GM12878 (cell line): Measurements from ENCODE around the gene HERC6. TPM values are rescaled to one million over a fixed set of nuclear protein-coding genes. Genes with fewer than 3 reads are reported as not detected.

Experiments used
- ATAC-seq: fragments of 200-7000 bp; cut with Tn5 transposase; 3 replicates; pipeline ENCODE4 v1.9.1; 2020; ENCODE audit warnings: mild to moderate bottlenecking, moderate library complexity
- BruUV-seq: library from RNA; stranded (reverse); fragments of 400-500 nt; replicated peaks from 2 replicates; lab custom pipeline; 2021; lab: Mats Ljungman, UMichigan
- CTCF ChIA-PET: fragments of 300-600 bp; sonication (Branson Sonifier 250); formaldehyde crosslinking; extraction: SDS; loops from one replicate; lab custom pipeline; 2021; ENCODE audit warnings: inconsistent platforms; lab: Yijun Ruan, JAX
- POLR2A ChIA-PET: fragments of 350-600 bp; formaldehyde crosslinking; extraction: SDS; loops from one replicate; lab custom pipeline; 2021; ENCODE audit warnings: inconsistent platforms; lab: Charles Lee
- RAD21 ChIA-PET: fragments of 300-600 bp; sonication (Branson Sonifier 250); formaldehyde crosslinking; loops from one replicate; lab custom pipeline; 2023; ENCODE audit warnings: antibody characterized with exemption; ENCODE audit not compliant: unreplicated experiment; lab: Charles Lee
- SMC1A ChIA-PET: fragments of 300-600 bp; sonication (Branson Sonifier 250); formaldehyde crosslinking; loops from one replicate; lab custom pipeline; 2023; ENCODE audit not compliant: unreplicated experiment, uncharacterized antibody; lab: Charles Lee
- DNase-seq: peaks from one replicate; pipeline ENCODE4 v3.0.0-alpha.2; 2011; ENCODE audit warnings: low read depth, low spot score
- FAIRE-seq: peaks from 3 replicates; lab custom pipeline; 2011; peaks lifted over from hg19 to GRCh38; lab: Jason Lieb, UNC
- H2AFZ ChIP-seq: 2 replicates; pipeline ENCODE4 v1.6.0; 2011; ENCODE audit warnings: low read depth, low read length, control low read depth; ENCODE audit not compliant: control insufficient read depth
- H3K27ac ChIP-seq: 2 replicates; pipeline ENCODE4 v1.5.1; 2011; ENCODE audit warnings: control low read depth; ENCODE audit not compliant: control insufficient read depth, insufficient read depth
- H3K27me3 ChIP-seq, 2 experiments: replicated peaks in 1 of 2; 2 replicates each; pipeline versions ENCODE4 v1.6.0 to v1.6.1; 2011; ENCODE audit warnings: low read length in 1 of 2; ENCODE audit not compliant: control insufficient read depth in 2 of 2, insufficient read depth in 2 of 2
- H3K36me3 ChIP-seq, 2 experiments: 2 replicates each; pipeline ENCODE4 v1.5.1; 2011; ENCODE audit warnings: low read length in 1 of 2; ENCODE audit not compliant: control insufficient read depth in 2 of 2, insufficient read depth in 2 of 2
- H3K4me1 ChIP-seq: 2 replicates; pipeline ENCODE4 v1.6.1; 2011; ENCODE audit warnings: mild to moderate bottlenecking, low read length, moderate library complexity, mixed read lengths; ENCODE audit not compliant: control insufficient read depth, insufficient read depth
- H3K4me2 ChIP-seq: 2 replicates; pipeline ENCODE4 v1.6.0; 2011; ENCODE audit warnings: control low read depth; ENCODE audit not compliant: control insufficient read depth, insufficient read depth
- H3K4me3 ChIP-seq: fragments of 200-600 bp; sonication (generic); 2 replicates; pipeline ENCODE4 v1.5.1; 2016
- H3K79me2 ChIP-seq: 2 replicates; pipeline ENCODE4 v1.6.0; 2011; ENCODE audit warnings: low read length; ENCODE audit not compliant: control insufficient read depth, insufficient read depth
- H3K9ac ChIP-seq: 2 replicates; pipeline ENCODE4 v1.8.0; 2011; ENCODE audit warnings: low read length, control low read depth, mixed read lengths; ENCODE audit not compliant: control insufficient read depth, insufficient read depth
- H3K9me3 ChIP-seq: replicated peaks from 3 replicates; pipeline ENCODE4 v1.5.1; 2011; ENCODE audit warnings: mild to moderate bottlenecking, low read length; ENCODE audit not compliant: control insufficient read depth, insufficient read depth
- H4K20me1 ChIP-seq: 2 replicates; pipeline ENCODE4 v1.6.0; 2011; ENCODE audit not compliant: control insufficient read depth, insufficient read depth
- KDM1A ChIP-seq: fragments of 200-600 bp; sonication (generic); IDR thresholded peaks from 2 replicates; pipeline ENCODE4 v1.6.1; 2016; ENCODE audit warnings: borderline replicate concordance
- PAX8 ChIP-seq: fragments of 450-650 bp; IDR thresholded peaks from 2 replicates; pipeline ENCODE4 v1.6.1; 2017; ENCODE audit warnings: mild to moderate bottlenecking, moderate library complexity
- PBX3 ChIP-seq: IDR thresholded peaks from 2 replicates; pipeline ENCODE4 v1.6.1; 2011; ENCODE audit warnings: mild to moderate bottlenecking, low read depth, low read length, moderate library complexity; ENCODE audit not compliant: insufficient replicate concordance
- STAT3 ChIP-seq: IDR thresholded peaks from 2 replicates; pipeline ENCODE4 v1.6.1; 2011; ENCODE audit warnings: low read depth, low read length, improper control_type of control experiment
- TCF3 ChIP-seq: IDR thresholded peaks from 2 replicates; pipeline ENCODE4 v1.6.1; 2012; ENCODE audit warnings: low read depth, mild to moderate bottlenecking, low read length, borderline replicate concordance; ENCODE audit not compliant: insufficient read depth
- USF2 ChIP-seq: IDR thresholded peaks from 2 replicates; pipeline ENCODE4 v1.6.1; 2011; ENCODE audit warnings: low read depth, low read length, improper control_type of control experiment, borderline replicate concordance
- ZBTB40 ChIP-seq: fragments of 450-650 bp; IDR thresholded peaks from 2 replicates; pipeline ENCODE4 v1.6.1; 2016; ENCODE audit warnings: mild to moderate bottlenecking, moderate library complexity, borderline replicate concordance
- ZNF622 ChIP-seq: fragments of 450-650 bp; IDR thresholded peaks from 2 replicates; pipeline ENCODE4 v1.6.1; 2017; ENCODE audit warnings: mild to moderate bottlenecking, inconsistent platforms
- WGBS: methylation state at CpG from one replicate; pipeline ENCODE4 v1.1.6; 2016; ENCODE audit warnings: low lambda C conversion rate; ENCODE audit not compliant: insufficient replicate concordance, insufficient coverage; ENCODE audit errors: missing lambda C conversion rate; 5-methylcytosine and 5-hydroxymethylcytosine counted together
- in situ Hi-C: fragments of 300-500 bp; cut with MboI; formaldehyde crosslinking; loops from 9 replicates; pipeline ENCODE4 v1.14.3; 2018; ENCODE audit warnings: mixed read lengths
- intact Hi-C: fragments of 100-400 bp; cut with micrococcal nuclease; formaldehyde crosslinking; loops from one replicate; pipeline ENCODE4 v1.14.2; 2022; ENCODE audit not compliant: unreplicated experiment
- polyA plus RNA-seq, 11 experiments: library from polyadenylated mRNA; depleted of rRNA in 4 of 11; unstranded in 6 of 11; stranded (reverse) in 5 of 11; fragments of >200 nt; fragmentation: Nextera tagmentation in 4 of 11; fragmentation: Illumina TruSeq in 1 of 11; extraction: Ambion mirVana in 4 of 11; extraction: Trizol in 1 of 11; gene quantifications; 1 replicate in 1 of 11; 2 replicates in 10 of 11; pipeline versions ENCODE4 v1.2.1 to v1.2.3, GENCODE V29; 2011 to 2016; ENCODE audit warnings: inconsistent platforms in 2 of 11, missing spikeins in 2 of 11, low read depth in 1 of 11
- total RNA-seq, 4 experiments: library from RNA; depleted of rRNA in 3 of 4; stranded (reverse); fragments of >200 nt in 3 of 4; fragmentation: Illumina TruSeq in 1 of 4; extraction: Trizol in 1 of 4; gene quantifications; 2 replicates each; pipeline versions ENCODE4 v1.2.1 to v1.2.3, GENCODE V29; 2013 to 2021

The HERC6 gene
- total and polyA plus RNA-seq, 10 of the 15 experiments (the other 5 are each of a cell fraction or from before 2014, with no cell fraction given), result 1.7 to 26.4 (median 5.9) TPM

- TF ChIP-seq ZBTB40 (no peak), TCF3 (no peak)
These were observed 31.1 kb downstream of the HERC6 start (continued) for GRCh38 chr4:88409789-88410188.

GRCh38 chr4:88411491-88412096 lies 32.9 kb downstream of the HERC6 start:
- Histone ChIP-seq H2AFZ (no peak overlapping the region), H3K27ac (no peak overlapping the region), H3K4me3 (no peak overlapping the region), H3K4me1 (peaks cover 4% of the 10 kb centered on the region; the same call in 1 of the 2 replicates), H3K79me2 (no peaks in the 10 kb centered on the region), H3K27me3 (no peaks in the 10 kb centered on the region), H3K9me3 (no peaks in the 10 kb centered on the region; the same call in 2 of the 3 replicates), H4K20me1 (no peaks in the 10 kb centered on the region), H3K36me3 (peaks cover 0 to 5% of the 10 kb centered on the region in 2 experiments; a peak in 1 of 4 replicates), H3K4me2 (no peak overlapping the region), H3K9ac (no peak overlapping the region)
- no TSS peak for BruUV-seq
- POLR2A ChIA-PET, result interaction anchor here (1.0 to 1.2 kb wide), 2 partner anchors 12 to 29 kb away, joined by 3 read pairs; no protein-coding TSS in a partner anchor
- RAD21 ChIA-PET, result interaction anchor here (1.2 to 2.1 kb wide), 2 partner anchors 8 to 33 kb away, joined by 3 to 10 read pairs; partner anchors contain the start of gene HERC6
- intact Hi-C loops (no loop called here), in situ Hi-C loops (no loop called here)
- FAIRE-seq (no peak), ATAC-seq (peak; percentile 96), DNase-seq (peak; percentile 13)
- SMC1A ChIA-PET, result interaction anchor here (1.0 to 1.9 kb wide), 4 partner anchors 9 to 43 kb away, joined by 4 to 6 read pairs (median 5); no protein-coding TSS in a partner anchor
- 94% methylated on average over 3 of the region's 3 CpGs for WGBS
- CTCF ChIA-PET, result interaction anchor here (1.0 to 2.0 kb wide), 2 partner anchors 12 to 28 kb away, joined by 3 to 5 read pairs; no protein-coding TSS in a partner anchor
- TF ChIP-seq ZNF622 (no peak), KDM1A (no peak), PAX8 (no peak), STAT3 (no peak), USF2 (peak; percentile 30; the same call in 1 of the 2 replicates), PBX3 (no peak), ZBTB40 (no peak)
